Astrocyte of the cerebellum (primary cell): ENCODE measurements around the gene CELSR3.

Source experiments
- DNase-seq: peaks from one replicate; pipeline ENCODE4 v3.0.0-alpha.2; 2011; ENCODE audit warnings: low read depth
- H3K4me3 ChIP-seq: 2 replicates; pipeline ENCODE4 v1.5.1; 2011; ENCODE audit warnings: mild to moderate bottlenecking, low read depth, low read length, moderate library complexity
- CTCF ChIP-seq: IDR thresholded peaks from 2 replicates; pipeline ENCODE4 v1.5.1; 2012; ENCODE audit warnings: low read length, low read depth, moderate library complexity, mild to moderate bottlenecking; ENCODE audit errors: missing control alignments
- in situ Hi-C: cut with HindIII; loops from 2 replicates; pipeline ENCODE4 v1.10.0; 2017; ENCODE audit warnings: low sequenced_read_pairs

The CELSR3 gene

GRCh38 chr3:48662753-48663488, at the start of gene CELSR3:
TSS of gene CELSR3 (minus strand) at chr3:48662886. CDS start at chr3:48662634, 252 bp downstream.
- TF ChIP-seq CTCF, result no peak
- H3K4me3 ChIP-seq, result peak within 1 kb of the TSS; percentile 54
- in situ Hi-C loops, result no loop called here
- peak; percentile 67 for DNase-seq

GRCh38 chr3:48711727-48712126, 49.0 kb upstream of the CELSR3 start:
- no peak overlapping the region for H3K4me3 ChIP-seq
- no peak for TF ChIP-seq CTCF
- DNase-seq, result no peak
- in situ Hi-C loops, result no loop called here

- in situ Hi-C loops, result no loop called here
- no peak for DNase-seq
These were observed 46.4 kb upstream of the CELSR3 start for GRCh38 chr3:48709051-48709461.

GRCh38 chr3:48708481-48708889, 45.8 kb upstream of the CELSR3 start:
- in situ Hi-C loops, result no loop called here
- TF ChIP-seq CTCF, result no peak
- H3K4me3 ChIP-seq, result no peak overlapping the region
- no peak for DNase-seq

More at GRCh38 chr3:48709051-48709461, 46.4 kb upstream of the CELSR3 start:
- H3K4me3 ChIP-seq, result no peak overlapping the region
- TF ChIP-seq CTCF, result no peak

- no peak for DNase-seq
- H3K4me3 ChIP-seq, result no peak overlapping the region
- in situ Hi-C loops, result no loop called here
- TF ChIP-seq CTCF, result no peak
These were observed 44.5 kb upstream of the CELSR3 start for GRCh38 chr3:48707157-48707556.

- TF ChIP-seq CTCF, result no peak
- in situ Hi-C loops, result no loop called here
- H3K4me3 ChIP-seq, result no peak overlapping the region
- DNase-seq, result no peak
These were observed 39.7 kb upstream of the CELSR3 start for GRCh38 chr3:48702320-48702920.
